Hippocampal formation (tissue), 2 donors: ENCODE data around the gene GBP7.
"Not testable (repeated sequence)": the region's sequence is repeated elsewhere in the genome, so short reads cannot be mapped to it uniquely, and the experiment has no call there.

ENCODE experiments used
- DNase-seq, 2 donors: peaks; one replicate each; lab custom pipeline; 2025; lab: John Stamatoyannopoulos, UW

The GBP7 gene

GRCh38 chr1:89170170-89171066 is 5.4 kb downstream of the GBP7 start:
- no peak for DNase-seq

GRCh38 chr1:89169166-89169565 is 6.6 kb downstream of the GBP7 start:
- DNase-seq: no peak

- no peak for DNase-seq
Observed at GRCh38 chr1:89167590-89168230, 8.1 kb downstream of the GBP7 start.

- DNase-seq: no peak
Observed at GRCh38 chr1:89166705-89167104, 9.1 kb downstream of the GBP7 start.

- no peak for DNase-seq
Observed at GRCh38 chr1:89165811-89166210, 10.0 kb downstream of the GBP7 start.

GRCh38 chr1:89151047-89151446 is 24.8 kb downstream of the GBP7 start:
- no peak for DNase-seq

- no peak for DNase-seq
Observed at GRCh38 chr1:89149976-89150375, 25.8 kb downstream of the GBP7 start.

GRCh38 chr1:89149229-89149628 is 26.6 kb downstream of the GBP7 start:
- peak; percentile 5 to 10 for DNase-seq

GRCh38 chr1:89147678-89148658 is 27.8 kb downstream of the GBP7 start:
- DNase-seq: no peak

- no peak for DNase-seq
Observed at GRCh38 chr1:89146721-89147120, 29.1 kb downstream of the GBP7 start.

- no peak for DNase-seq
Observed at GRCh38 chr1:89143484-89143883, 32.3 kb downstream of the GBP7 start.

- no peak for DNase-seq
Observed at GRCh38 chr1:89142160-89142559, 33.6 kb downstream of the GBP7 start.

GRCh38 chr1:89133747-89134146 is 42.1 kb downstream of the GBP7 start:
- no peak for DNase-seq

- DNase-seq: no peak
Observed at GRCh38 chr1:89130716-89131115, 45.1 kb downstream of the GBP7 start.

GRCh38 chr1:89129911-89130310 is 45.9 kb downstream of the GBP7 start:
- DNase-seq: no peak

GRCh38 chr1:89128003-89128458 is 47.8 kb downstream of the GBP7 start:
- DNase-seq: not testable (repeated sequence)

GRCh38 chr1:89126602-89127565 is 48.9 kb downstream of the GBP7 start:
- not testable (repeated sequence) for DNase-seq

- peak in 1 of 2 donors; percentile 23 for DNase-seq
Observed at GRCh38 chr1:89125913-89126580, 49.8 kb downstream of the GBP7 start, which contains the start of gene GBP2. Gene GBP2, minus strand, starts transcription at chr1:89126114. Its CDS starts 4,148 bp downstream, at chr1:89121966.

- DNase-seq: no peak
Observed at GRCh38 chr1:89125240-89125912, 50.4 kb downstream of the GBP7 start.
